ENCODE measurements around the gene STIM1.
A peak's percentile ranks its signal among the peaks of the same experiment; 100 is the strongest.

STIM1 gene

DNA sequence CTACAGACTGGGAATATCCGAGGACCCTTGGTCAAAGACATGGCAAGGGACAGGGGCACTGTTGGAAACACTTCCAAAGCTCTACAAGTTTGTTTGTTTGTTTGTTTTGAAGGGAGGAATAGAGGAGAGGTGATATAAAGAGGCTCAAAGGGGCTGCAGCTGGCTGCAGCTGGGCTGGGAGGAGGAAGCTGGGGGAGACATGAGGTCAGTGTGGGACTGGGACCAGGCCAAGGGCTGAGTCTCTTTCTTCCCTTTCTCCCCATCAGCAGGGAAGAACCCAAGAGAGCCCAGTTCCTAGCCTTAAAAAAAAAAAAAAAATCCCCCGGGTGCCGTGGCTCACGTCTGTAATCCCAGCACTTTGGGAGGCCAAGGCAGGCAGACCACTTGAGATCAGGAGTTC is 19.7 kb upstream of the STIM1 start:
- Histone ChIP-seq H2AFZ (ENCODE audit: low read depth, low read length, severe bottlenecking) (no peak overlapping the region), H3K27me3 (ENCODE audit: low read length) (no peaks in the 10 kb centered on the region), H4K20me1 (ENCODE audit: low read depth, low read length) (no peaks in the 10 kb centered on the region; the same call in 1 of the 2 replicates), H3K9me2 (replicated peaks; ENCODE audit: insufficient read depth, low read length) (no peaks in the 10 kb centered on the region), H3K9me3 (ENCODE audit: insufficient read depth, low read length) (no peaks in the 10 kb centered on the region), H3K27ac (ENCODE audit: low read depth, low read length) (no peak overlapping the region), H3F3A (ENCODE audit: insufficient read depth) (no peaks in the 10 kb centered on the region; the same call in 1 of the 2 replicates), H3K4me3 (ENCODE audit: insufficient read depth, low read length, poor library complexity, severe bottlenecking) (no peak overlapping the region), H3K36me3 (ENCODE audit: low read length) (no peaks in the 10 kb centered on the region), H3K4me2 (ENCODE audit: low read depth, low read length, poor library complexity, severe bottlenecking) (no peak overlapping the region), H3K9ac (ENCODE audit: low read length) (no peak overlapping the region), H3K79me2 (ENCODE audit: insufficient read depth, low read length) (peaks cover 97% of the 10 kb centered on the region)
- TF ChIP-seq CTCF (IDR thresholded peaks at IDR 0.05; ENCODE audit: insufficient read depth, low read length, poor library complexity, severe bottlenecking): no peak
- TF ChIP-seq EZH2phosphoT487 (conservative IDR thresholded peaks at IDR 0.05; ENCODE audit: low read length): no peak

GRCh38 chr11:3836903-3837302 is 18.6 kb upstream of the STIM1 start:
- peaks cover 86% of the 10 kb centered on the region for H3K79me2 ChIP-seq (ENCODE audit: insufficient read depth, low read length)
- no peaks in the 10 kb centered on the region; the same call in 1 of the 2 replicates for H4K20me1 ChIP-seq (ENCODE audit: low read depth, low read length)
- H3K36me3 ChIP-seq (ENCODE audit: low read length): no peaks in the 10 kb centered on the region
- H2AFZ ChIP-seq (ENCODE audit: low read depth, low read length, severe bottlenecking): no peak overlapping the region
- H3K9me2 ChIP-seq (replicated peaks; ENCODE audit: insufficient read depth, low read length): no peaks in the 10 kb centered on the region
- peaks cover 6% of the 10 kb centered on the region for H3F3A ChIP-seq (ENCODE audit: insufficient read depth)
- H3K4me2 ChIP-seq (ENCODE audit: low read depth, low read length, poor library complexity, severe bottlenecking): peak overlapping the region; percentile 82
- no peaks in the 10 kb centered on the region for H3K27me3 ChIP-seq (ENCODE audit: low read length)
- no peak overlapping the region for H3K4me3 ChIP-seq (ENCODE audit: insufficient read depth, low read length, poor library complexity, severe bottlenecking)
- no peak for TF ChIP-seq EZH2phosphoT487 (conservative IDR thresholded peaks at IDR 0.05; ENCODE audit: low read length)
- no peak for TF ChIP-seq CTCF (IDR thresholded peaks at IDR 0.05; ENCODE audit: insufficient read depth, low read length, poor library complexity, severe bottlenecking)
- H3K27ac ChIP-seq (ENCODE audit: low read depth, low read length): no peak overlapping the region
- 0 out of 2 replicates have a peak overlapping the region, but pooled peaks have one; percentile 5 for H3K9ac ChIP-seq (ENCODE audit: low read length)
- no peaks in the 10 kb centered on the region for H3K9me3 ChIP-seq (ENCODE audit: insufficient read depth, low read length)

- no peaks in the 10 kb centered on the region for H3K36me3 ChIP-seq (ENCODE audit: low read length)
- H3F3A ChIP-seq (ENCODE audit: insufficient read depth): peaks cover 10% of the 10 kb centered on the region
- H3K9ac ChIP-seq (ENCODE audit: low read length): no peak overlapping the region
- peaks cover 77% of the 10 kb centered on the region for H3K79me2 ChIP-seq (ENCODE audit: insufficient read depth, low read length)
- no peaks in the 10 kb centered on the region for H3K9me2 ChIP-seq (replicated peaks; ENCODE audit: insufficient read depth, low read length)
- no peaks in the 10 kb centered on the region for H3K27me3 ChIP-seq (ENCODE audit: low read length)
- H2AFZ ChIP-seq (ENCODE audit: low read depth, low read length, severe bottlenecking): no peak overlapping the region
- H3K27ac ChIP-seq (ENCODE audit: low read depth, low read length): no peak overlapping the region
- TF ChIP-seq CTCF (IDR thresholded peaks at IDR 0.05; ENCODE audit: insufficient read depth, low read length, poor library complexity, severe bottlenecking): no peak
- TF ChIP-seq EZH2phosphoT487 (conservative IDR thresholded peaks at IDR 0.05; ENCODE audit: low read length): no peak
- no peaks in the 10 kb centered on the region; the same call in 1 of the 2 replicates for H4K20me1 ChIP-seq (ENCODE audit: low read depth, low read length)
- H3K9me3 ChIP-seq (ENCODE audit: insufficient read depth, low read length): no peaks in the 10 kb centered on the region
- H3K4me2 ChIP-seq (ENCODE audit: low read depth, low read length, poor library complexity, severe bottlenecking): peak overlapping the region; percentile 82
- H3K4me3 ChIP-seq (ENCODE audit: insufficient read depth, low read length, poor library complexity, severe bottlenecking): no peak overlapping the region
Observed at GRCh38 chr11:3837793-3838192, 17.7 kb upstream of the STIM1 start.

Data from SU-DHL-6 (cell line).